Loucy (cell line): ENCODE data around the gene CPSF4L.

ENCODE experiments used
- EZH2phosphoT487 ChIP-seq: fragments of 200-600 bp; IDR thresholded peaks from 2 replicates; pipeline ENCODE4 v1.6.1; 2018; ENCODE audit warnings: antibody characterized with exemption, mild to moderate bottlenecking, moderate library complexity, borderline replicate concordance
- TF ChIP-seq, protein P1 (sequence below): fragments of 200-600 bp; sonication (generic); conservative IDR thresholded peaks from 2 replicates; pipeline ENCODE4 v1.5.1; 2014; ENCODE audit warnings: mild to moderate bottlenecking, antibody characterized with exemption, low read length

DNA sequence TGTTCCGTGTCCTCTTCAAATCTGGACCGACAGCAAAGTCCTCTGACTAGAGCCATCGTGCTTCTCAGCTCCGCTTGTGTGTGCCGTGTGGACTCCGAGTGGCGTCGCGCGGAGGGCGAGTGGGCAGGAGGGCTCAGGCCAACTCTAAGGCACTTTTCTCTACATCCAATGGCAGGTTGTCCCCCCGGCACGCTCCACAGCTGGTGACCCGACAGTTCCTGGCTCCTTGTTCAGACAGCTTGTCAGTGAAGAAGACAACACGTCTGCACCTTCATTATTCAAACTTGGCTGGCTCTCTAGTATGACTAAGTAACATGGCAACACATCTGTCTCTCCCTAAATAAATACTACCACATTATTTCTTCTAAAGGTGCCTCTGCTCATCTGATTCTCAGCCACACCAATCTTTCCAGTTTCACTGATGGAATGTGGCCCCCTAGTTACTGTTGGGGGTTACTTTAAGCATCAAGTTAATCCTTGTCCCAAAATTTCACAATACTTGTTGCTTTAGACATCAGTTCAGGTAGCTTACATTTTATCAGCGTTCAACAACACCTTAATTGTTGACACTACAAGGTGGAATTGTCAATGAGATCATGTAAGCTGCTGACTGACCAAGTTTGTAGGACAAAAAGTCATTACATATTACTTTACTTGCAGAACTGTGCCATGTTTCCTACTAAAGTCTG is 53.4 kb downstream of the CPSF4L start:
- TF ChIP-seq, protein P1, sequence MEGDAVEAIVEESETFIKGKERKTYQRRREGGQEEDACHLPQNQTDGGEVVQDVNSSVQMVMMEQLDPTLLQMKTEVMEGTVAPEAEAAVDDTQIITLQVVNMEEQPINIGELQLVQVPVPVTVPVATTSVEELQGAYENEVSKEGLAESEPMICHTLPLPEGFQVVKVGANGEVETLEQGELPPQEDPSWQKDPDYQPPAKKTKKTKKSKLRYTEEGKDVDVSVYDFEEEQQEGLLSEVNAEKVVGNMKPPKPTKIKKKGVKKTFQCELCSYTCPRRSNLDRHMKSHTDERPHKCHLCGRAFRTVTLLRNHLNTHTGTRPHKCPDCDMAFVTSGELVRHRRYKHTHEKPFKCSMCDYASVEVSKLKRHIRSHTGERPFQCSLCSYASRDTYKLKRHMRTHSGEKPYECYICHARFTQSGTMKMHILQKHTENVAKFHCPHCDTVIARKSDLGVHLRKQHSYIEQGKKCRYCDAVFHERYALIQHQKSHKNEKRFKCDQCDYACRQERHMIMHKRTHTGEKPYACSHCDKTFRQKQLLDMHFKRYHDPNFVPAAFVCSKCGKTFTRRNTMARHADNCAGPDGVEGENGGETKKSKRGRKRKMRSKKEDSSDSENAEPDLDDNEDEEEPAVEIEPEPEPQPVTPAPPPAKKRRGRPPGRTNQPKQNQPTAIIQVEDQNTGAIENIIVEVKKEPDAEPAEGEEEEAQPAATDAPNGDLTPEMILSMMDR, result no peak
- no peak for TF ChIP-seq EZH2phosphoT487
